SK-N-SH (cell line): ENCODE results near the gene ZNF519.
"Not testable (repeated sequence)": the region's sequence is repeated elsewhere in the genome, so short reads cannot be mapped to it uniquely, and the experiment has no call there.

Experiments
- EP300 ChIP-seq, 2 experiments: IDR thresholded peaks; 2 replicates each; pipeline versions ENCODE4 v1.4.0 to v1.6.1; 2012; ENCODE audit warnings: borderline replicate concordance in 1 of 2, low read depth in 1 of 2, low read length in 1 of 2
- EZH2phosphoT487 ChIP-seq: fragments of 200-600 bp; sonication (generic); IDR thresholded peaks from 2 replicates; pipeline ENCODE4 v1.6.1; 2017; ENCODE audit warnings: low read depth, mixed run types, mild to moderate bottlenecking, antibody characterized with exemption, moderate library complexity, borderline replicate concordance
- GABPA ChIP-seq: IDR thresholded peaks from 2 replicates; pipeline ENCODE4 v1.4.0; 2012; ENCODE audit warnings: low read depth, mild to moderate bottlenecking
- JUND ChIP-seq: IDR thresholded peaks from 2 replicates; pipeline ENCODE4 v1.4.0; 2012
- MXI1 ChIP-seq: IDR thresholded peaks from 2 replicates; pipeline ENCODE4 v1.6.1; 2012; ENCODE audit warnings: mild to moderate bottlenecking, low read depth, low read length, improper control_type of control experiment
- POLR2AphosphoS5 ChIP-seq: IDR thresholded peaks from 2 replicates; pipeline ENCODE4 v1.6.1; 2012; ENCODE audit warnings: low read depth, low read length
- RAD21 ChIP-seq: IDR thresholded peaks from 2 replicates; pipeline ENCODE4 v1.6.1; 2012; ENCODE audit warnings: mild to moderate bottlenecking, low read length
- RFX5 ChIP-seq: IDR thresholded peaks from 2 replicates; pipeline ENCODE4 v1.6.1; 2012; ENCODE audit warnings: mild to moderate bottlenecking, improper control_type of control experiment, low read length
- TAF1 ChIP-seq: IDR thresholded peaks from 2 replicates; pipeline ENCODE4 v1.6.1; 2012; ENCODE audit warnings: low read depth, mild to moderate bottlenecking, low read length, moderate library complexity, borderline replicate concordance
- YY1 ChIP-seq: IDR thresholded peaks from 2 replicates; pipeline ENCODE4 v1.4.0; 2012; ENCODE audit warnings: low read depth, mild to moderate bottlenecking
- TF ChIP-seq, protein P1 (sequence below): fragments of 200-600 bp; sonication (generic); IDR thresholded peaks from 2 replicates; pipeline ENCODE4 v1.6.1; 2017; ENCODE audit warnings: antibody characterized with exemption, mild to moderate bottlenecking, moderate library complexity
- TF ChIP-seq, protein P2 (sequence below): IDR thresholded peaks from 2 replicates; pipeline ENCODE4 v1.6.1; 2012; ENCODE audit warnings: mild to moderate bottlenecking, low read depth, low read length, moderate library complexity
- TF ChIP-seq, protein P3 (sequence below): fragments of 150-350 bp; IDR thresholded peaks from 2 replicates; pipeline ENCODE4 v1.6.1; 2017; ENCODE audit warnings: antibody characterized with exemption, low read length, low read depth, borderline replicate concordance
- TF ChIP-seq, protein P4 (sequence below): IDR thresholded peaks from 2 replicates; pipeline ENCODE4 v1.4.0; 2012; ENCODE audit warnings: low read depth, borderline replicate concordance

DNA sequence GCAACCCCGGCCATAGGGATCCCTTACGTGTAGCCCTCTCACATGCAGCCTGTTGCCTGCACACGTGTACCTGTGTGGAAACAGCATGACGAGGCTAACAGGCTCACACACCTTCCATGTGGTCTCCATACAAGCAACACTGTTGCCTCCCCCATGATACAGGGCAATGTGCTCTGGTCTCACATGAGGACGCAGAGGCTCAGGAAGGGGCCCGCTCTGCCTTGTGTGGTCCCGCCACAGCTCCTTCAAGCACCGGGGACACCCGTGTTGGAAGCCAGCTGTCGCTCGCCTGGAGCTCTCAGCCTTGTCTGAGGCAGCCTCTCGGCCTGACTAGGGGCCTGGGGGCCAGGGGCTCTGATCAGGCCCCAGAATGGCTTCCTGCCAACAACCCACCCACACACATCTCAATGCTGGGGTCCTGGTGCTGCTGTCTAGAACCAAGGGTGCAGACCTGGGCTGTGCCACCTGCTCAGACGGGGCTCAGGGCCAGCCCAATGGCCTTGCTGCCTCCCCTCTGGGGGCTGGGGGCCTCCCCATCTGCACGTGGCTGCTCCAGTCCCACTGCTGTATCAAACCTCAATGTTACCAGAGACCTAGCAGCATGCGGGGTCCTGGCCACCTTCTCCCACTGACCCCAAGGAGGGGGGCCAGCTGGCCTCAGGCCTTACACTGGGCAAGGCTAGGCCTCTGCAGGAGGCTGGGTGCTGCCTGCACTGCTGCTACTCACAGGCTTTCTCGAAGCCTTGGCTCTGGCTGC, 11.8 kb upstream of the ZNF519 start:
- TF ChIP-seq RFX5; EP300 (IDR thresholded peaks at IDR 0.05; ENCODE audit: borderline replicate concordance in 1 of 2, low read depth in 1 of 2, low read length in 1 of 2); YY1; MXI1; JUND; RAD21; POLR2AphosphoS5; GABPA; EZH2phosphoT487; TAF1: not testable (repeated sequence)
- TF ChIP-seq, protein P1, sequence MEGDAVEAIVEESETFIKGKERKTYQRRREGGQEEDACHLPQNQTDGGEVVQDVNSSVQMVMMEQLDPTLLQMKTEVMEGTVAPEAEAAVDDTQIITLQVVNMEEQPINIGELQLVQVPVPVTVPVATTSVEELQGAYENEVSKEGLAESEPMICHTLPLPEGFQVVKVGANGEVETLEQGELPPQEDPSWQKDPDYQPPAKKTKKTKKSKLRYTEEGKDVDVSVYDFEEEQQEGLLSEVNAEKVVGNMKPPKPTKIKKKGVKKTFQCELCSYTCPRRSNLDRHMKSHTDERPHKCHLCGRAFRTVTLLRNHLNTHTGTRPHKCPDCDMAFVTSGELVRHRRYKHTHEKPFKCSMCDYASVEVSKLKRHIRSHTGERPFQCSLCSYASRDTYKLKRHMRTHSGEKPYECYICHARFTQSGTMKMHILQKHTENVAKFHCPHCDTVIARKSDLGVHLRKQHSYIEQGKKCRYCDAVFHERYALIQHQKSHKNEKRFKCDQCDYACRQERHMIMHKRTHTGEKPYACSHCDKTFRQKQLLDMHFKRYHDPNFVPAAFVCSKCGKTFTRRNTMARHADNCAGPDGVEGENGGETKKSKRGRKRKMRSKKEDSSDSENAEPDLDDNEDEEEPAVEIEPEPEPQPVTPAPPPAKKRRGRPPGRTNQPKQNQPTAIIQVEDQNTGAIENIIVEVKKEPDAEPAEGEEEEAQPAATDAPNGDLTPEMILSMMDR, result not testable (repeated sequence)
- TF ChIP-seq, protein P2, sequence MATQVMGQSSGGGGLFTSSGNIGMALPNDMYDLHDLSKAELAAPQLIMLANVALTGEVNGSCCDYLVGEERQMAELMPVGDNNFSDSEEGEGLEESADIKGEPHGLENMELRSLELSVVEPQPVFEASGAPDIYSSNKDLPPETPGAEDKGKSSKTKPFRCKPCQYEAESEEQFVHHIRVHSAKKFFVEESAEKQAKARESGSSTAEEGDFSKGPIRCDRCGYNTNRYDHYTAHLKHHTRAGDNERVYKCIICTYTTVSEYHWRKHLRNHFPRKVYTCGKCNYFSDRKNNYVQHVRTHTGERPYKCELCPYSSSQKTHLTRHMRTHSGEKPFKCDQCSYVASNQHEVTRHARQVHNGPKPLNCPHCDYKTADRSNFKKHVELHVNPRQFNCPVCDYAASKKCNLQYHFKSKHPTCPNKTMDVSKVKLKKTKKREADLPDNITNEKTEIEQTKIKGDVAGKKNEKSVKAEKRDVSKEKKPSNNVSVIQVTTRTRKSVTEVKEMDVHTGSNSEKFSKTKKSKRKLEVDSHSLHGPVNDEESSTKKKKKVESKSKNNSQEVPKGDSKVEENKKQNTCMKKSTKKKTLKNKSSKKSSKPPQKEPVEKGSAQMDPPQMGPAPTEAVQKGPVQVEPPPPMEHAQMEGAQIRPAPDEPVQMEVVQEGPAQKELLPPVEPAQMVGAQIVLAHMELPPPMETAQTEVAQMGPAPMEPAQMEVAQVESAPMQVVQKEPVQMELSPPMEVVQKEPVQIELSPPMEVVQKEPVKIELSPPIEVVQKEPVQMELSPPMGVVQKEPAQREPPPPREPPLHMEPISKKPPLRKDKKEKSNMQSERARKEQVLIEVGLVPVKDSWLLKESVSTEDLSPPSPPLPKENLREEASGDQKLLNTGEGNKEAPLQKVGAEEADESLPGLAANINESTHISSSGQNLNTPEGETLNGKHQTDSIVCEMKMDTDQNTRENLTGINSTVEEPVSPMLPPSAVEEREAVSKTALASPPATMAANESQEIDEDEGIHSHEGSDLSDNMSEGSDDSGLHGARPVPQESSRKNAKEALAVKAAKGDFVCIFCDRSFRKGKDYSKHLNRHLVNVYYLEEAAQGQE, result not testable (repeated sequence)
- TF ChIP-seq, protein P3, sequence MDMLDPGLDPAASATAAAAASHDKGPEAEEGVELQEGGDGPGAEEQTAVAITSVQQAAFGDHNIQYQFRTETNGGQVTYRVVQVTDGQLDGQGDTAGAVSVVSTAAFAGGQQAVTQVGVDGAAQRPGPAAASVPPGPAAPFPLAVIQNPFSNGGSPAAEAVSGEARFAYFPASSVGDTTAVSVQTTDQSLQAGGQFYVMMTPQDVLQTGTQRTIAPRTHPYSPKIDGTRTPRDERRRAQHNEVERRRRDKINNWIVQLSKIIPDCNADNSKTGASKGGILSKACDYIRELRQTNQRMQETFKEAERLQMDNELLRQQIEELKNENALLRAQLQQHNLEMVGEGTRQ, result not testable (repeated sequence)
- TF ChIP-seq, protein P4, sequence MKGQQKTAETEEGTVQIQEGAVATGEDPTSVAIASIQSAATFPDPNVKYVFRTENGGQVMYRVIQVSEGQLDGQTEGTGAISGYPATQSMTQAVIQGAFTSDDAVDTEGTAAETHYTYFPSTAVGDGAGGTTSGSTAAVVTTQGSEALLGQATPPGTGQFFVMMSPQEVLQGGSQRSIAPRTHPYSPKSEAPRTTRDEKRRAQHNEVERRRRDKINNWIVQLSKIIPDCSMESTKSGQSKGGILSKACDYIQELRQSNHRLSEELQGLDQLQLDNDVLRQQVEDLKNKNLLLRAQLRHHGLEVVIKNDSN, result not testable (repeated sequence)
